Activated gamma-delta T cell treated with anti-CD3 and anti-CD28 coated beads, Interleukin-2, amount 50 U/mL, for 16 hours (primary cell): ENCODE data around the gene ANP32D.
"Not testable (repeated sequence)": the region's sequence is repeated elsewhere in the genome, so short reads cannot be mapped to it uniquely, and the experiment has no call there.

ENCODE experiments used
- DNase-seq: peaks from one replicate; pipeline ENCODE4 v3.0.0-alpha.2; 2020; ENCODE audit warnings: low read depth

ANP32D gene

GRCh38 chr12:48472259-48472658 lies at the start of gene ANP32D:
ANP32D (plus strand) TSS chr12:48472559; CDS start chr12:48472665, 106 bp downstream.
- no peak for DNase-seq

DNA sequence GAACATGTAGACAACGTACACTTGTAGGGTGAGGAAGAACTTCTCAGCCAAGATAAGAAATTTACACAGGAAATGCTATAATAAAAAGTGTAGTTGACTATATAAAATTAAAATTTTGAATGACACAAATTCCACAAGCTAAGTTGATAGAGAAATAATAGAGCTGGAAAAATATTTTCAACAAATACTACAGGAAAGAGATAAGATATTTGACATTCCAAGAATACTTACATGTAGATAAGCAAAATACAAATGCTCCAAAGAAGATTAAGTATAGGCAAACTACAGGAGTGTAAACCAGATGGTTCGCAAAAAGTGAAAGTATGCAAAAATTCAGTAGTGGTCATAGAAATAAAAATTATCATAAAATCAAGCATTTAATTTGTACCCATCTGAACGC lies 49.2 kb upstream of the ANP32D start:
- DNase-seq, result no peak

GRCh38 chr12:48424644-48425043 lies 47.7 kb upstream of the ANP32D start:
- DNase-seq, result no peak

DNA sequence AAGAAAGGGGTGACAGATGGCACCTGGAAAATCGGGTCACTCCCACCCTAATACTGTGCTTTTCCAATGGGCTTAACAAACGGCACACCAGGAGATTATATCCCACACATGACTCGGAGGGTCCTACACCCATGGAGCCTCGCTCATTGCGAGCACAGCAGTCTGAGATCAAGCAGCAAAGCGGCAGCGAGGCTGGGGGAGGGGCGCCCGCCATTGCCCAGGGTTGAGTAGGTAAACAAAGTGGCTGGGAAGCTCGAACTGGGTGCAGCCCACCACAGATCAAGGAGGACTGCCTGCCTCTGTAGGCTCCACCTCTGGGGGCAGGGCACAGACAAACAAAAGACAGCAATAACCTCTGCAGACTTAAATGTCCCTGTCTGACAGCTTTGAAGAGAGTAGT lies 38.3 kb upstream of the ANP32D start:
- DNase-seq, result not testable (repeated sequence)

GRCh38 chr12:48441069-48441468 lies 31.3 kb upstream of the ANP32D start:
- no peak for DNase-seq

- DNase-seq, result no peak
These were observed 30.0 kb upstream of the ANP32D start for GRCh38 chr12:48442179-48442847.

- DNase-seq, result no peak
These were observed 26.8 kb upstream of the ANP32D start for GRCh38 chr12:48445538-48445937.

DNA sequence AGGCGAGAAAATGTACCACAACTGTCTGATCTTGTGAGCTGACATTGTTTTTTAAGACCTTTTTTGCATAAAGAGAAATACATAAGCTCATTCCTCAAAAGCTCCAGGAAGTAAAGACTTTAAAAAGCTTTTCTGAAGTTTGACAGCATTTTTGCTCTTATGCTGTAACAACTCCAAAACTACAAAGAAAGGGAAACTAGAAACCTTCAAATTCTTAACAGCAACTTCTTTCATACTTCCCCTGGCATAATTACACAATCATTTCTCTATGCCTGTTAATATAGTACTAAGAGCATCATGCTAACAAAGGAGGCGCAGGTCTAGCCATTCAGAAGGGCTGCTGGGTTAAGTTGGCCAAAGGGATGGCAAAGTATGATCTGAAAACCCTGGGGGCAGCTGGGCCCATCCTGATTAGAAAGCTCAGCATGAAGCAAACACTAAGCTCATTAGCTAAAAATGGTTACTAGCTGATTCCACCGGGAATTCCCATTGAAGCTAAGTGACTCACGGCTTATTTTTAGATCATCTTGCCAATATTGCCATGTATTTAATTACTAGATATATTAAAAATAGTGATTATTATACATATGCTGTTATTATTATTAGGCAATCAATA lies 26.1 kb upstream of the ANP32D start:
- DNase-seq, result no peak

DNA sequence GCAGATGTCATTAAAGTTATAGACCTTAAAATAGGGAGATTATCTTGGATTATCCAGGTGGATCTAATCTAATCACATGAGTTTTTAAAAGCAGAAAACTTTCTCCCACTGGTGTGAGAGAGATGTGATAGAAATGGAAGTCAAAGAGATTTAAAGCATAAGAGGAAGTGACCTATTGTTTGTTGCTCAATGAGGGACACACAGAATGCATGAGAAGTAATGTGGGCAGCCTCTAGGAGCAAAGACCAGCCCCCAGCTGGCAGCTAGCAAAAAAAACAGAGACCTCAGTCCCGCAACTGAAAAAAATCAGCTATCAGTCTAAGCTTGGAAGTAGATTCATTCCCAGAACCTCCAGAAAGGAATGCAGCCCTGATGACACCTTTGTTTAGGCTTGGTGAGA lies 24.6 kb upstream of the ANP32D start:
- no peak for DNase-seq

DNA sequence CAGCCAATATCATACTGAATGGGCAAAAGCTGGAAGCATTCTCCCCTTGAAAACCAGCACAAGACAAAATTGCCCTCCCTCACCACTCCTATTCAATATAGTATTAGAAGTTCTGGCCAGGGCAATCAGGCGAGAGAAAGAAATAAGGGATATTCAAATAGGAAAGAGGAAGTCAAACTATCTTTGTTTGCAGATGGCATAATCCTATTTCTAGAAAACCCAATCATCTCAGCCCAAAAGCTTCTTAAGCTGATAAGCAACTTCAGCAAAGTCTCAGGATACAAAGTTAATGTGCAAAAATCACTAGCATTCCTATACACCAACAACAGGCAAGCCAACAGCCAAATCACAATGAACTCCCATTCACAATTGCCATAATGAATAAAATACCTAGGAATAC lies 21.0 kb upstream of the ANP32D start:
- no peak for DNase-seq

GRCh38 chr12:48452961-48453360 lies 19.4 kb upstream of the ANP32D start:
- DNase-seq, result not testable (repeated sequence)

DNA sequence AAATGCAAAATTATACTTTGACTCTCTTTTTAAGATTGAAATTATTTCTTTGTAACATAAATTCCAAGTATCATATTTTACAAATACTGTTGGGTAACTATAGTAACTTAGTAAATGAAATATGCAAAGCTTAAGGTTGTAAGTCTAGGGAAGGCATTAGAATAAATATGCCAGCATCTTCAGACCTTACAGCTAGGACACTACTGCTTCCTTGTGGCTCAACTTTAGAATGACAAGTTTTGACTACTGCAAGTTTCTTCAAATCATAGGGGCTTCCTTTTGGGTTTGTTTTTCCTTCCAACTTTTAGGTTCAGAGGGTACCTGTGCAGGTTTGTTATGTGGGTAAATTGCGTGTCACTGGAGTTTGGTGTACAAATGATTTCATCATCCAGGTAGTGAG lies 17.7 kb upstream of the ANP32D start:
- no peak for DNase-seq

DNA sequence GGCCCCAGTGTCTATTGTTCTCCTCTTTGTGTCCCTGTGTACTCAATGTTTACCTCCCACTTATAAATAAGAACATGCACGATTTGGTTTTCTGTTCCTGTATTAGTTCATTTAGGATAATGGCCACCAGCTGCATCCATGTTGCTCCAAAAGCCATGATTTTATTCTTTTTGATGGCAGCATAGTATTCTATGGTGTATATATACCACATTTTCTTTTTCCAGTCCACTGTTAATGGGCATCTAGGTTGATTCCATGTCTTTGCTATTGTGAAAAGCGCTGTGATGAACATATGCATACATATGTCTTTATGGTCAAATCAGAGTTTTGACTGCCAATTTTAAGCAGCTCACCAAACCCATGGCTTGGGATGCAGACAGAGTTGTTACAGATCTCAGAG lies 17.2 kb upstream of the ANP32D start:
- DNase-seq, result no peak

- no peak for DNase-seq
These were observed 13.1 kb upstream of the ANP32D start for GRCh38 chr12:48459259-48459658.

DNA sequence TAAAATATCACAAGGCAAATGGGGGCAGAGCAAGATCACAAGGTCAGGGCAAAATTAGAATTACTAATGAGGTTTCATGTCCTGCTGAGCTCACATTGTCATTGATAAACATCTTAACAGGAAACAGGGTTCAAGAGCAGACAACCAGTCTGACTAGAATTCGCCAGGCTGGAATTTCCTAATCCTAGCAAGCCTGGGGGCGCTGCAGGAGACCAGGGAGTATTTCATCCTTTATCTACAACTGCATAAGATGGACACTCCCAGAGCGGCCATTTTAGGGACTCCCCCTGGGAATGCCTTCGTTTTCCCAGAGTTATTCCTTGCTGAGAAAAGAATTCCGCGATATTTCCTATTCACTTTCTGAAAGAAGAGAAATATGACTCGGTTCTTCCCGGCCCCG lies 3.3 kb upstream of the ANP32D start:
- not testable (repeated sequence) for DNase-seq

- no peak for DNase-seq
These were observed 702 bp downstream of the ANP32D start for GRCh38 chr12:48473061-48473460.

DNA sequence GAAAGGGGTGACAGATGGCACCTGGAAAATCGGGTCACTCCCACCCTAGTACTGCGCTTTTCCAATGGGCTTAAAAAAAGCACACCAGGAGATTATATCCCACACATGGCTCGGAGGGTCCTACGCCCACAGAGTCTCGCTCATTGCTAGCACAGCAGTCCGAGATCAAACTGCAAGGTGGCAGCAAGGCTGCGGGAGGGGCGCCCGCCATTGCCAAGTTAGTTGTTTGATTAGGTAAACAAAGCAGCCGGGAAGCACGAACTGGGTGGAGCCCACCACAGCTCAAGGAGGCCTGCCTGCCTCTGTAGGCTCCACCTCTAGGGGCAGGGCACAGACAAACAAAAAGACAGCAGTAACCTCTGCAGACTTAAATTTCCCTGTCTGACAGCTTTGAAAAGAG lies 2.1 kb downstream of the ANP32D start:
- not testable (repeated sequence) for DNase-seq

DNA sequence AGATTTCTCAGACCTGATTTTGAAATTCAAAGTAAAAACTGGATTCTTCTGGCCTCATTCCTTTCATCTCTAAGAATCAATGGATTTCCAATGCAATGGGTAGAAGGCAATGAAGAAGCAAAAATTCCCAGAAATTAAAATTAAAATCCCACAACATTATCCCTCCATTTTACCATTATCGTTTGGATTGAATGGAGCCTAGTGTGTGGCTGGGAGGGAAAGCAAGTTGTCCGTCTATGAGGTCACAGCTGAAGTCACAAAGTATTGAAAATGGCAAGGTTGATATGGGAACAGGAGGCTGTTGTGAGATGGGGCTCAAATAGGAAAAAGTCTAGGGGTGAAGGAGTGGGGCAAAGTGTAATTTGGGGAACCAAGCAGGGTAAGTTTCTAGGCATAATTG lies 9.8 kb downstream of the ANP32D start, which contains the start of gene C12orf54:
Gene C12orf54 (plus strand): TSS at position 301 of the 400 bp plus-strand sequence. CDS start 799 bp downstream, outside the sequence.
- DNase-seq, result no peak

DNA sequence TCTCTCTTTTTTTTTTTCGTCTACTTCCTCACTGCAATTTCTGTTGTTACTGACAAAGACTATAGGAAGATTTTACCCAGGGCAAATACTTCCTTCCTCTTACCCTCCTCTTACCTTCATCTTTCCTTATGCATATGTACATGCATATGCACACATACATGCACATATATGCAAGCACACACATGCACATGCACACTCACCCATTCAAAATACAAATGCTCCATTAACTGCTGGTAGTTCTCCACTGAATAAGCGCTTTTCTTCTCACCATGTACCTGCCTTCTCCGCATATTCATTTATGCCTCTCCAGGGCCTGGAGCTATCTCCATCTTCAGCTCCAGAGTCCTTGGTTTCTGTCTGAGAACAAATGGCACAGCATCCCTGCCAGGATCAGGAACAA lies 10.6 kb downstream of the ANP32D start:
- no peak for DNase-seq

- no peak for DNase-seq
These were observed 13.9 kb downstream of the ANP32D start for GRCh38 chr12:48486261-48486660.

GRCh38 chr12:48486679-48487078 lies 14.3 kb downstream of the ANP32D start:
- DNase-seq, result no peak

DNA sequence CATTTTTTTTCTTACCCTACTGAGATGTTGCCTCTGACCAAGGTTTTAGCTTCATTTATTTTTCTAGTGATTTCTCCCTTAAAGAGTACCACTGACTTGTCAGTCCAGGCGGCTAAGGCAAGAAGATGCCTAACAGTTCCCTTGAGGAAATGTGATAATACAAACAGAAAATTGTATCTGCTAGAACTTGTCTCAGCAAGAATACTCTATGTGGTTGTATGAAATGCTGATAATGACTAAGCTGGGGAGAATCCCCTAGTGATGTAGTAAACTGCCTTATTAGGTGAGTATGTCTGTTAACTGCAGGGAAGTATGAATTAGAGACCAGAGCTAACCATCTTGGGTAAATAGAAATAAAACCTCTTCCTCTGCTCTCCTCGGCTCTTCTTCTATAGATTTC lies 16.7 kb downstream of the ANP32D start:
- DNase-seq, result no peak

DNA sequence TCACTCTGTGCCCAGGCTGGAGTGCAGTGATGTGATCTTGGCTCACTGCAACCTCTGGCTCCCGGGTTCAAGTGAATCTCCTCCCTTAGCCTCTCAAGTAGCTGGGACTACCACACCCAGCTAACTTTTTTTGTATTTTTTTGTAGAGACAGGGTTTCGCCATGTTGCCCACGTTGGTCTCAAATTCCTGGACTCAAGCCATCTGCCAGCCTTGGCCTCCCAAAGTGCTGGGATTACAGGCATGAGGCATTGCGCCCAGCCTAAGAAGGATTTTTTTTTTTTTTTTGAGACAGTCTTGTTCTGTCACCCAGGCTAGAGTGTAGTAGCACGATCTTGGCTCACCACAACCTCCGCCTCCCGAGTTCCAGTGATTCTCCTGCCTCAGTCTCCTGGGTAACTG lies 17.1 kb downstream of the ANP32D start:
- DNase-seq, result not testable (repeated sequence)

- not testable (repeated sequence) for DNase-seq
These were observed 27.9 kb downstream of the ANP32D start for GRCh38 chr12:48500281-48500680.
